Skin epidermis (tissue), 12 donors: ENCODE data around the gene ABCA5.
"Not testable (repeated sequence)": the region's sequence is repeated elsewhere in the genome, so short reads cannot be mapped to it uniquely, and the experiment has no call there.

Experiments
- H3K27ac ChIP-seq, 21 experiments: fragments of 200-600 bp; sonication (generic) in 11 of 21; one replicate each; pipeline ENCODE4 v1.5.0; 2020; ENCODE audit warnings: mild to moderate bottlenecking in 3 of 21, inconsistent platforms in 2 of 21, moderate library complexity in 2 of 21
- H3K4me3 ChIP-seq, 7 experiments: fragments of 200-600 bp; sonication (generic) in 2 of 7; one replicate each; pipeline ENCODE4 v1.5.0; 2020; ENCODE audit warnings: inconsistent platforms in 2 of 7, mild to moderate bottlenecking in 2 of 7, moderate library complexity in 1 of 7

ABCA5 gene

DNA sequence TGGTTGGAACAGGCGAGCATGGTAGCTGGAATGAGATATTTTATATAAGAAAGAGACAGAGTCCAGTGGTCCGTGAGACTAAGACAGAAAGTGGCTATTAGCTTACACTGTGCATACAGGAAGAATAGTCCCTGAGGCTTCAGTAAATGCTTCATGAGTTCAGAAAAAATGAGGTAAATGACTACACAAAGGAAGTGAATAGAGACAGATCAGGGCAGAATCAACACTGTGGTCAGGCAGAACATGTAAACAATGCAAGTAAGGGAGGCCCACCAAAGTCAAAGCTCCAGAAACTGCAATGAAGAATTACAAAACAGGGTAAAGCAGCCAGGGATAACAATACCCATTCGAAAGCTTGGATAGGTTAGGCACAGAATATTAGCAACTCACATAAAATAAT lies 103.1 kb downstream of the ABCA5 start:
- H3K4me3 ChIP-seq, result no peak overlapping the region
- no peak overlapping the region for H3K27ac ChIP-seq

DNA sequence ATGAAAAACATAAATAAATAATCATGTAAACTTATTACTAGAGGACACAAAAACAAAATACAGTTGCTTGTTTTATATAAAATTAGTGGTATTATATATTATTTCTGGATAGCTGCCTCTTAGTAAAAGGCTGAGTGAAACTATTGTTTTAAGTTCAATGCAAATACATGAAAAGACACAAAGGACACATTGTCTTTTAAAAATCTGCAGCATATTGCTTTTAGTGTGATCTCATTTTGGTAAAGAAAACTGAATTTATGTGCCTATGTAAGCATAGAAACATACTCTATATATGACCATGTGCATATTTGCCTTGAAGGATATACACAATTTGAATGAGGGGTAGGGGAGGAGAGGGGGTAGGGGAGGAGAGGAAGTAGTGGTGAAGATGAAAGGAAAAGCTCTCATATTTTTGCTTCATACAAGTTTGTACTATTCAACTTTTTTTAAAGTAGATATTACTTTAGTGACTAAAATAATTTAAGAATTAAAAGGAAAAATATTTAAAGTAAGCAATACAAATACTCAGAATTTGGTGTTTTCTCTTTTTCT lies 104.2 kb downstream of the ABCA5 start:
- no peak overlapping the region for H3K27ac ChIP-seq
- no peak overlapping the region for H3K4me3 ChIP-seq

DNA sequence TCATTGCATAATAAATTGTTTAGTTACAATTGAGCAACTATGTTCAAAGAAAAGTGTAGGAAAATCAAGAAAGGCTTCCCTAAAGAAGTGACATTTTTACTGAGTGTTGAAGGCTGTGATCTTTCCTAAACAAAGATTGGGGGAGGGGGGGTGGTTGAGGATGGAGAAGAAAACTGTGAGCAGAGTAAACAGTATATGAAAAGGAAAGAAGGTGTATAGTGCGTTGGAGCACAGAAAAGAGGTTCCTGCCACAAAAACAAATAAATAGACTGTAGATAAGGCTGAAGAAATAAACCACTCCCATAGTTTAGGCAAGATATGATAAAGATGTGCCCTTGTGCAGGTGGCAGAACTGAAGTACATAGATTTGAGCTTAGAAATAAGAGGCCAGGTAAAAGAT lies 106.8 kb downstream of the ABCA5 start:
- no peak overlapping the region for H3K27ac ChIP-seq

DNA sequence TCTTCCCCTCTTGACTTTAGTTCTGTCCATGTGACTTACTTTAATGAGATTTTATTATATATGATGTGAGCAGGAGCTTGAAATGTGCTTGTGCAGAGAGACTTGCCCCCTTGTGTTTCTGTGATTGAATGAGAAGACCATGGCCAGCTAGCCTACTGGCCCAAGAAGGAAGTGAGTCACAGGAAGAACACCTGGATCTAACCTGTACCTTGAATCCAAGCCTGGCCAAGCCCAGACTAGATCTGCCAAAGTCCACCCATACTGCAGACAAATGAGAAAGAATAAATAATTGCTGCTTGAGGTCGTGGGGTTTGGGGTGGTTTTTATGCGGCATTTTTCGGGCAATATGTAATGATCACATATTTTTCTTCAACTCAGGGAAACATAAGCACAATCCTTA lies 107.9 kb downstream of the ABCA5 start:
- H3K27ac ChIP-seq, result no peak overlapping the region
- H3K4me3 ChIP-seq, result no peak overlapping the region

More for the DNA sequence above, 106.8 kb downstream of the ABCA5 start:
- no peak overlapping the region for H3K4me3 ChIP-seq

GRCh38 chr17:69213059-69213813 lies 113.7 kb downstream of the ABCA5 start:
- Histone ChIP-seq H3K4me3 (no peak overlapping the region), H3K27ac (no peak overlapping the region)

DNA sequence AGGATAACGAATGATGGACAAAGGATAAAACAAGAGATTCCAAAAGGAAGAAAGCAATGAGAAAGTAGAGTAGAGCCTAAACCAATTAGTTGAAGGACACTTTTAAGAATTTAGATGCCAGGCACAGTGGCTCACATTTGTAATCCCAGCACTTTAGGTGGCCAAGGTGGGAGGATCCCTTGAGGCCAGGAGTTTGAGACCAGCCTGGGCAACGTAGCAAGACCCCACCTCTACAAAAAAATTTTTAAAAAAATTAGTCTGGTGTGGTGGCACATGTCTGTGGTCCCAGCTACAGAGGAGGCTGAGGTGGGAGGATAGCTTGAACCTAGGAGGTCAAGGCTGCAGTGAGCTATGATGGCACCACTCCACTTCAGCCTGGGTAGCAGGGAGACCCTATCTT lies 118.3 kb downstream of the ABCA5 start:
- no peak overlapping the region for H3K27ac ChIP-seq

GRCh38 chr17:69207151-69207550 lies 119.8 kb downstream of the ABCA5 start:
- Histone ChIP-seq H3K27ac (no peak overlapping the region), H3K4me3 (no peak overlapping the region)

More for the DNA sequence above, 118.3 kb downstream of the ABCA5 start:
- H3K4me3 ChIP-seq, result no peak overlapping the region

DNA sequence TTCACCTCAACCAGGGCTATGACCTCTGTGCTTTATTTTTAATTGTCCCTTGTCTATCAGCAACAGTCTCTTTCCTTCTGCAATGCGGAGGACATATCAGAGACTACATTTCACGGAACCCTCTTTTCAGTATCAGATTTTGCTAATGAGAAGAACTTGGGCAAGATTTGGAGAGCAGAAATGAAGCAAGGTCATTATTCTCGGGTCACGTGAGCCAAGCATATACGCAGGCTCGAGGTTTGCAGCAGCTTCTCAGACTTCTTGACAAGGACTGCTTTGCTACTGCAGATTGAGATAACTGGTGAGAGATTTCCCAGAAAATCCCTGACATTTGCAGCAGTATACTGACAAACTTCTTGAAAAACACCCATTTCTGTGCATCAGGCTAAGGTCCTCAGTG lies 128.7 kb downstream of the ABCA5 start:
- Histone ChIP-seq H3K27ac (no peak overlapping the region), H3K4me3 (no peak overlapping the region)

DNA sequence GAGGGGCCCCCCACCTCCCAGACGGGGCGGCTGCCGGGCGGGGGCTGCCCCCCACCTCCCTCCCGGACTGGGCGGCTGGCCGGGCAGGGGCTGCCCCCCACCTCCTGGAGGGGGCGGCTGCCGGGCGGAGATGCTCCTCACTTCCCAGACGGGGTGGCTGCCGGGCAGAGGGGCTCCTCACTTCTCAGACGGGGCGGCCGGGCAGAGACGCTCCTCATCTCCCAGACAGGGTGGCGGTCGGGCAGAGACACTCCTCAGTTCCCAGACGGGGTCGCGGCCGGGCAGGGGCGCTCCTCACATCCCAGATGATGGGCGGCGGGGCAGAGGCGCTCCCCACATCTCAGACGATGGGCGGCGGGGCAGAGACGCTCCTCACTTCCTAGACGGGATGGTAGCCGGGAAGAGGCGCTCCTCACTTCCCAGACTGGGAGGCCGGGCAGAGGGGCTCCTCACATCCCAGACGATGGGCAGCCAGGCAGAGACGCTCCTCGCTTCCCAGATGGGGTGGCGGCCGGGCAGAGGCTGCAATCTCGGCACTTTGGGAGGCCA lies 130.8 kb downstream of the ABCA5 start:
- not testable (repeated sequence) for H3K4me3 ChIP-seq, H3K27ac ChIP-seq
